CD14-positive monocyte (primary cell): Measurements from ENCODE around the gene MUC12. TPM values are rescaled to one million over a fixed set of nuclear protein-coding genes. Genes with fewer than 3 reads are reported as not detected.
"Not testable (repeated sequence)": the region's sequence is repeated elsewhere in the genome, so short reads cannot be mapped to it uniquely, and the experiment has no call there.

ENCODE experiments used
- DNase-seq, 3 donors: peaks; one replicate each; pipeline ENCODE4 v3.0.0-alpha.2; 2011 to 2022
- H2AFZ ChIP-seq: 2 replicates; pipeline ENCODE4 v1.6.0; 2012; ENCODE audit warnings: mild to moderate bottlenecking, low read depth, low read length, inconsistent platforms; ENCODE audit not compliant: insufficient read depth, poor library complexity, severe bottlenecking
- H3K27ac ChIP-seq, 2 donors: 1 replicate in 1 of 2; 2 replicates in 1 of 2; pipeline ENCODE4 v1.5.1; 2012 to 2013; ENCODE audit warnings: low read length in 2 of 2, control low read depth in 1 of 2, inconsistent platforms in 1 of 2, low read depth in 1 of 2, mild to moderate bottlenecking in 1 of 2
- H3K27me3 ChIP-seq, 2 donors: one replicate each; pipeline versions ENCODE4 v1.6.0 to v1.6.1; 2011 to 2013; ENCODE audit warnings: low read length in 2 of 2; ENCODE audit not compliant: control insufficient read depth in 2 of 2, insufficient read depth in 2 of 2
- H3K36me3 ChIP-seq, 2 donors: replicated peaks in 1 of 2; 1 replicate in 1 of 2; 2 replicates in 1 of 2; pipeline versions ENCODE4 v1.5.1 to v1.6.1; 2012 to 2013; ENCODE audit warnings: low read length in 2 of 2, control low read depth in 1 of 2, inconsistent platforms in 1 of 2, mild to moderate bottlenecking in 1 of 2; ENCODE audit not compliant: insufficient read depth in 2 of 2, control insufficient read depth in 1 of 2
- H3K4me1 ChIP-seq, 2 donors: 1 replicate in 1 of 2; 2 replicates in 1 of 2; pipeline versions ENCODE4 v1.5.1 to v1.6.1; 2012 to 2013; ENCODE audit warnings: low read length in 2 of 2, control low read depth in 1 of 2, inconsistent platforms in 1 of 2, mild to moderate bottlenecking in 1 of 2, moderate library complexity in 1 of 2; ENCODE audit not compliant: insufficient read depth in 2 of 2, control insufficient read depth in 1 of 2
- H3K4me2 ChIP-seq: replicated peaks from 2 replicates; pipeline ENCODE3; 2012; ENCODE audit warnings: low read length, moderate library complexity, mild to moderate bottlenecking; ENCODE audit not compliant: poor library complexity, severe bottlenecking; ENCODE audit errors: extremely low read depth
- H3K4me3 ChIP-seq, 3 experiments: fragments of 200-600 bp in 1 of 3; sonication (generic) in 1 of 3; replicated peaks in 1 of 3; 1 replicate in 2 of 3; 2 replicates in 1 of 3; pipeline ENCODE4 v1.5.1; 2011 to 2013; ENCODE audit warnings: low read length in 3 of 3, mild to moderate bottlenecking in 3 of 3, control low read depth in 2 of 3, low read depth in 2 of 3, inconsistent platforms in 1 of 3, moderate library complexity in 1 of 3
- H3K79me2 ChIP-seq: 2 replicates; pipeline ENCODE4 v1.6.0; 2012; ENCODE audit warnings: mild to moderate bottlenecking, control low read depth, inconsistent platforms, low read length, moderate library complexity; ENCODE audit not compliant: insufficient read depth
- H3K9ac ChIP-seq: 2 replicates; pipeline ENCODE4 v1.6.0; 2017; ENCODE audit warnings: low read length, mild to moderate bottlenecking; ENCODE audit not compliant: insufficient read depth, poor library complexity, severe bottlenecking
- H3K9me3 ChIP-seq, 2 donors: replicated peaks in 1 of 2; 1 replicate in 1 of 2; 2 replicates in 1 of 2; pipeline versions ENCODE4 v1.5.1 to v1.6.1; 2012 to 2013; ENCODE audit warnings: low read length in 2 of 2, control low read depth in 1 of 2; ENCODE audit not compliant: control insufficient read depth in 1 of 2, insufficient read depth in 1 of 2
- H4K20me1 ChIP-seq: 2 replicates; pipeline ENCODE4 v1.6.0; 2012; ENCODE audit warnings: mild to moderate bottlenecking, low read length, control low read depth, moderate library complexity; ENCODE audit not compliant: insufficient read depth
- H3K27ac Mint-ChIP-seq, 7 donors: one replicate each; pipeline ENCODE4 v1.8.0; 2020; ENCODE audit warnings: mild to moderate bottlenecking in 7 of 7, mixed read lengths in 7 of 7, moderate library complexity in 6 of 7, inconsistent platforms in 2 of 7
- H3K27me3 Mint-ChIP-seq, 3 donors: one replicate each; pipeline ENCODE4 v1.8.0; 2021 to 2022; ENCODE audit warnings: low read depth in 3 of 3, mild to moderate bottlenecking in 3 of 3, mixed read lengths in 3 of 3, moderate library complexity in 3 of 3, inconsistent platforms in 1 of 3
- H3K36me3 Mint-ChIP-seq, 2 donors: one replicate each; pipeline ENCODE4 v1.8.0; 2020; ENCODE audit warnings: mixed read lengths in 2 of 2, inconsistent platforms in 1 of 2, mild to moderate bottlenecking in 1 of 2
- H3K4me1 Mint-ChIP-seq: one replicate; pipeline ENCODE4 v1.8.0; 2020; ENCODE audit warnings: mild to moderate bottlenecking, mixed read lengths
- H3K4me3 Mint-ChIP-seq, 2 donors: one replicate each; pipeline ENCODE4 v1.8.0; 2020; ENCODE audit warnings: mild to moderate bottlenecking in 2 of 2, mixed read lengths in 2 of 2, moderate library complexity in 1 of 2
- H3K9me3 Mint-ChIP-seq, 7 donors: one replicate each; pipeline ENCODE4 v1.8.0; 2020 to 2022; ENCODE audit warnings: mixed read lengths in 7 of 7, mild to moderate bottlenecking in 6 of 7, moderate library complexity in 6 of 7, inconsistent platforms in 2 of 7
- CTCF ChIP-seq: fragments of 200-600 bp; IDR thresholded peaks from one replicate; pipeline ENCODE4 v1.8.0; 2022; ENCODE audit warnings: antibody characterized with exemption, mild to moderate bottlenecking
- WGBS: methylation state at CpG from one replicate; pipeline ENCODE4 v1.1.5; 2013; ENCODE audit warnings: missing lambda C conversion rate; ENCODE audit not compliant: insufficient coverage; 5-methylcytosine and 5-hydroxymethylcytosine counted together
- intact Hi-C, 2 donors: fragments of 100-400 bp; cut with micrococcal nuclease; formaldehyde crosslinking; loops; one replicate each; pipeline versions ENCODE4 v1.15.0 to v1.15.1; 2023
- polyA plus RNA-seq, 3 donors: library from polyadenylated mRNA; depleted of rRNA in 1 of 3; unstranded in 2 of 3; stranded (reverse) in 1 of 3; fragments of 300-500 nt in 2 of 3; fragments of >200 nt in 1 of 3; fragmentation: Illumina TruSeq in 2 of 3; gene quantifications; 1 replicate in 2 of 3; 2 replicates in 1 of 3; pipeline ENCODE4 v1.2.3, GENCODE V29; 2012 to 2021

The MUC12 gene
- polyA plus RNA-seq, 3 donors = 0.44 TPM; not detected in 2

- no peak for DNase-seq
- Histone ChIP-seq H3K4me3 (no peak overlapping the region), H3K4me1 (no peaks in the 10 kb centered on the region), H3K79me2 (no peaks in the 10 kb centered on the region), H3K9me3 (peaks cover 0 to 24% of the 10 kb centered on the region in 2 donors), H3K27me3 (peaks cover 0 to 3% of the 10 kb centered on the region in 2 donors), H2AFZ (no peak overlapping the region), H4K20me1 (no peaks in the 10 kb centered on the region), H3K9ac (no peak overlapping the region), H3K36me3 (no peaks in the 10 kb centered on the region), H3K27ac (no peak overlapping the region), H3K4me2 (no peak overlapping the region)
- no peaks in the 10 kb centered on the region for H3K4me1 Mint-ChIP-seq
- no peak overlapping the region for H3K27ac Mint-ChIP-seq
- H3K27me3 Mint-ChIP-seq = peaks cover 2% of the 10 kb centered on the region in 3 donors
- no peak overlapping the region for H3K4me3 Mint-ChIP-seq
- H3K36me3 Mint-ChIP-seq = no peaks in the 10 kb centered on the region
- H3K9me3 Mint-ChIP-seq = peaks cover 0 to 7% (median 2%) of the 10 kb centered on the region in 7 donors
- WGBS = 77% methylated on average over 4 of the region's 4 CpGs
- intact Hi-C loops = no loop called here
- no peak for TF ChIP-seq CTCF
These were observed 66.6 kb downstream of the MUC12 start for GRCh38 chr7:101035941-101036340.

- 91% methylated on average over 6 of the region's 6 CpGs for WGBS
- not testable (repeated sequence) for H3K4me1 Mint-ChIP-seq, H3K9me3 Mint-ChIP-seq
These were observed 71.9 kb downstream of the MUC12 start for GRCh38 chr7:101041283-101041682.

More at GRCh38 chr7:101041283-101041682, 71.9 kb downstream of the MUC12 start:
- H3K27me3 ChIP-seq, DNase-seq, H3K27ac ChIP-seq, H3K9ac ChIP-seq, H3K36me3 ChIP-seq, H3K27ac Mint-ChIP-seq, H3K79me2 ChIP-seq, H3K9me3 ChIP-seq, H3K36me3 Mint-ChIP-seq, H3K4me3 ChIP-seq, H3K4me1 ChIP-seq, H3K4me3 Mint-ChIP-seq, H3K4me2 ChIP-seq, H4K20me1 ChIP-seq, H3K27me3 Mint-ChIP-seq, H2AFZ ChIP-seq, intact Hi-C loops: not testable (repeated sequence)
